ENCODE results near the gene RAMP3.
"Not testable (repeated sequence)": the region's sequence is repeated elsewhere in the genome, so short reads cannot be mapped to it uniquely, and the experiment has no call there.

Gene RAMP3, protein sequence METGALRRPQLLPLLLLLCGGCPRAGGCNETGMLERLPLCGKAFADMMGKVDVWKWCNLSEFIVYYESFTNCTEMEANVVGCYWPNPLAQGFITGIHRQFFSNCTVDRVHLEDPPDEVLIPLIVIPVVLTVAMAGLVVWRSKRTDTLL

DNA sequence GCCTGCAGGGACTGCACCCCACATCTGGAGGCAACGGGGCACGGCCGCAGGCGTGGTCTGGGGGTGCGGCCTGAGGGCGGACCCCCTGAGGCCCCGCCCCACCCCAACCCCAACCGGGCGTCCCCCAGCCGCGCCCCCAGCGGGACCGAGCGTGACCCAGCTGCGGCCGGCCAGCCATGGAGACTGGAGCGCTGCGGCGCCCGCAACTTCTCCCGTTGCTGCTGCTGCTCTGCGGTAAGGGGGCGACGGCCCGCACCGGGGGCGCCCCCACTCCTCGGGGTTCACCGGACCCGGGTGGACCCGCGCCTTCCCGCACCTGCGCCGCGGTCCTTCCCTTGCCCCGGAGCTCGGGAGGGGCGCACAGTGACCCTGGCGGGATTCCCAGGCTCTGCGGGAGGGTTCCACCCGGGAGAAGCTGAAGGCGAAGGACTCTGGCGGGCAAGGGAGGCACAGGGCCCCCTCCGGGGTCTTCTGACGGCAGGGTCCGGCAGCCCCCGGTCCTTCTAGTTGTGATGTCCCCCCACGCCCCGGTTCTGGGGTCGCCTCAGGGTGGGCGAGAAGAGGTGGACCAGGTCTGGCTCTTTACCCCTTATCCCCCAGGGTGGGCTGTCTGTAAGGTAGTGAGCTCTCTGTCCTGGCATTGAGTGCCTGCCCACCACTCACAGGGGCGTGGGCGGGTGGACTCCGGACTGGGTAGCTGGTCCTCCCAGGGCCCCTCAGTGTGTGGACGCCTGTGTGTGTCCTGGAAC, at the start of gene RAMP3:
Gene RAMP3 (plus strand): TSS at position 139 of the 749 bp plus-strand sequence. CDS start 38 bp downstream, at position 177.
- DNase-seq, result no peak

DNA sequence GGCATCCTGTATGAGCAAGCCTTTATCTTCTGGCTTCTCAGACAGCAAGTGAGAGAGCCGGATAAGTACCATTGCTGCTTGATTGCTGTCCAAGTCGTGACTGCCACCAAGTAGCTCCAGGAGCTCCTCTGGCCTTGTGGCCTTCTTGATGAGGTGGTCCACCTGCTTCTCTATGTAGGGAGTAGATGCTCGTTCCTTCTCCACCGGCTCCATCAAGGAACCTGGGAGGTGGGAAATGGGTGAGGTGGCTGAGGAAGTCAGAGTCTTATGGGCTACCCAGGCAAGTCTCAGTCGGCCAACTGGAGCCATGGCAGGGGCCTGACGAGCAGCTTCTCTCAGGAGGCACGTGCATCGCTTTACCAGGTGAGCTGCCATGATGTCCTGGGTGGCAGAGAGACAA, 48.7 kb upstream of the RAMP3 start:
- no peak for DNase-seq

DNA sequence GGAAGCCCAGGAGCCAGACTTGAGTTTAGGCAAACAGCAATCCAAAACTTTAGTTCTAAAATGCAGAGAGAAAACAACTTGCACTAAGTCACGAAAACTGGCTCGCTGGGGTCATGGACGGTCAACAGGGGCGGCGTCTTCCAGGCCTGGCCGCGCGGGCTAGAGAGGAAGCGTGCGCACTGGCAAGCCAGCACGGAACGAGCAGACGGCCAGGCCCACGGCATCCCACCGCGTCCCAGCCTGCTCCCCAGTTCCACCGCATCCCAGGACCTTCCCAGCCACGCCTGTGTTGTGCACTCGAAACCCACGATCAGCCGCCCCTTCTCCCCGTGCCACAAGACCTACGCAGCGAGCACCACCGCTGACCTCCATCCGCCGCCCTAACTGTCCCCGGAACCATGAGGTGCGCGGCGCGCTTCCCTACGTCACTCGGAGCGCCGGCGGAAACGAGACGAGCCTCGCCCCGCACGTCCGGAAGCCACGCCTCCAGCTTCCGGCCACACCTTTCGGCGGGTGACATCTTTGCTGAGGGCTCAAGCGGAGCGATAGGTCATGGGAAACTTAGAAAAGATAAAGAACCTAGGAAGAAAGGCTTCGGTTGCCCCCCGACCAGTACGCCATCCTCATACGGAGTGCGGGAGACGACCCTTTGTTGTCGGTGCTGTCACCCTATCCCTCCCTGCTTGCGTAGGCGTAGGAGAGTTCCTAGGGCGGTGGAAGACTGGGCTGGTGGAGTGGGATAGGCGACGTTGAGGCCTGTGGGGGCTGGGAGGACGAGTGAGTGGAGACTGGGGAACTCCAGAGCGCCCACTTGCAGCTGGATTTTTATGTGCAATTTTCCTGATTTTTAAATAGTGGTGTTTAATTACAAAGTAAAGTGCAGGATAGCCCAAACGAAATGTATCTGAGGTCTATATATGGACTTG, 46.0 kb upstream of the RAMP3 start, which contains the start of gene TBRG4:
Gene TBRG4 (minus strand): TSS at position 400 of the 926 bp plus-strand sequence. CDS start 2,460 bp downstream, outside the sequence.
- DNase-seq, result peak; percentile 86 to 93

DNA sequence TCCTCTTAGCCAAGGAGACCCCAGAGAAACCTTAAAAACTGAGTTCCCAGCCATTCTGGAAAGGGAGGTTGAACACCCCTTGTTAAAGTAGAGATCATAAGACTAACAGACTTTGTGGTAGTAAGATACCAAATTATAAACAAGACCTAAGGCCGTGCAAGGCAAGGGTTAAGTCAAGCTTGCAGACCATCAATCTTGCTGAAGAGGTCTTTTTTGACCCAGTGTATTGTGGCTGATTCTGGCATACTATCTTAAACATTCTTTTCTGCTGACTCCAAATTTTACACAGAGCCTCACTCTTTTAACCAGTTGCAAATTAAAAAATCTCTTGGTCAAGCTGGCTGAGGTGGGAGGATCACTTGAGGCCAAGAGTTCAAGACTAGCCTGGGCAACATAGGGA, 44.9 kb upstream of the RAMP3 start:
- no peak for DNase-seq

DNA sequence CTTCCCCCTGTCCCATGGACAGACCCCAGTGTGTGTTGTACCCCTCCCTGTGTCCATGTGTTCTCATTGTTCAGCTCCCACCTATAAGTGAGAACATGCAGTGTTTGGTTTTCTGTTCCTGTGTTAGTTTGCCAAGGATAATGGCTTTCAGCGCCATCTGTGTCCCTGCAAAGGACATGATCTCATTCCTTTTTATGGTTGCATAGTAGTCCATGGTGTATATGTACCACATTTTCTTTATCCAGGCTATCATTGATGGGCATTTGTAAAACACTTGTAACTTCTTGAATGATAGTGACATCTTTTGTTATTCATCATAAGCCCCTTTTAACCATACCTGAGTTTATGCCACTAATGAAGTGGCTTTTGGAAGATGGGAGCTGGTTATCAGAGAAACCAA, 43.3 kb upstream of the RAMP3 start:
- not testable (repeated sequence) for DNase-seq

DNA sequence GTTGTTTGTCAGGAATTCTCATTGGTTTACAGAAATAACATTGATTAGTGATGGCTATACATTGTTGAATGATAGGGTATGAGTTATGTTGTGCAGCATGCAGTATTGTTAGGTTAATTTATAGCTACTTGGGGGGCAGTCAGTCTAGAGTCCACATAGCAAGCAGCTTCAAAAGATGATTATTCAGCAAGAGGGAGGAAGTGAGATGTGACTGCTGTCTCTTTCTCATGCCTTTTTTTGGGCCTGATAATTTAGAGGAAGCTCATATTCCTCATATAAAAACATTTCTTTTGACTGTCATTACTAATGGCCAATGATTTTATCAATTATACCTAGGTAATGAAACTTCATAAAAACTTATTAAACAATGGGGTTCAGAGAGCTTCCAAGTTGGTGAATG, 42.7 kb upstream of the RAMP3 start:
- DNase-seq, result no peak

DNA sequence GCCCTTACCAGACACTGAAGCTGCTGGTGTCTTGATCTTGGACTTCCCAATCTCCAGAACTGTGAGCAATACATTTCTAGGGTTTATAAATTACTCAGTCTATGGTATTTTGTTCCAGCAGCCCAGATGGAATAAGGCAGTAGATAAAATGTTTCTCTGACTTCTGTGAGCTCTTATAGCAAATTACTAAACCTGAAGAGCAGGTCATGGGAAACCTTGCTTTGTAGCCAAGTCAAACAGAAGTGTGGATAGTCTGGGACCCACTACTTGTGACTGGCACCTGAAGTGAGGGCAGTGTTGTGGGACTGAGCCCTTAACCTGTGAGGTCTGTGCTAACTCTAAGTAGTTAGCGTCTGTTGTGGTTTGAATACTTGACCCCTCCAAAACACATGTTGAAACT, 41.5 kb upstream of the RAMP3 start:
- no peak for DNase-seq

DNA sequence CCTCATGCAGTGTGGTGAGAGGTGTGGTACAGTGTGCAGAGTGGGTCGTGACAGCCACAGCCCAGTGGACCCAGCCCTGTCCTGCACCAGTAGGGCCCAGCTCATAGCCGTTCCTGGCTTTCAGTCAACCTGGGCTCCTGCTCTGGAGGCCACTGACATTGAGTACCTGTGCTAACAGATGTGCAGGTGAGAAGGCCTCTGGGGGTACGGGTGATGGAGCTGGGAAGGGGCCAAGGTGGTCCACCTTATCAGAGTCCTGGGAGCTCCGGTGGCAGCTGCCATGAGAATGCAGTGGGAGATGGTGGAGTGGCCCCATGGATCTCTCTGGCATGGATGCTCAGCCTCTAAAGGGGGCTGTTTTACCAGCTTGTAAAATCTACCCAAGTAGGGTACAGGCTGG, 40.0 kb upstream of the RAMP3 start:
- no peak for DNase-seq

DNA sequence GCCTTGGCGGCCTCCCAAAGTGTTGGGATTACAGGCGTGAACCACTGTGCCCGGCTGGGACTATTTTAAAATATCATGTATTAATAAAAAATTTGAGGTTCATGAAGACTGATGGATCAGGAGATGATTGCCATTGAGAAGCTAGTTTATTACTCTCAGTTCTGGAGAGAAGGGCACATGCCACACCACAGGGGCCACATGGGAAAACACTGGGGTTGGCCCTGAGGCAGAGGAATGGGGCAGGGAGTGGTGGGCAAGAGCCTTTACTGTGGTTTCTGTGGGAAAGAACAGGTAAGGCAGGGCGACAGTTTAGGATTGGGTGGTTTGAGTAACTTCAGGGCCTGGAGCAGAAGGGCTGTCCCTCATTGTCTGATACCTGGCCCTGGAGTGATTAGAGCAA, 39.3 kb upstream of the RAMP3 start:
- no peak for DNase-seq

DNA sequence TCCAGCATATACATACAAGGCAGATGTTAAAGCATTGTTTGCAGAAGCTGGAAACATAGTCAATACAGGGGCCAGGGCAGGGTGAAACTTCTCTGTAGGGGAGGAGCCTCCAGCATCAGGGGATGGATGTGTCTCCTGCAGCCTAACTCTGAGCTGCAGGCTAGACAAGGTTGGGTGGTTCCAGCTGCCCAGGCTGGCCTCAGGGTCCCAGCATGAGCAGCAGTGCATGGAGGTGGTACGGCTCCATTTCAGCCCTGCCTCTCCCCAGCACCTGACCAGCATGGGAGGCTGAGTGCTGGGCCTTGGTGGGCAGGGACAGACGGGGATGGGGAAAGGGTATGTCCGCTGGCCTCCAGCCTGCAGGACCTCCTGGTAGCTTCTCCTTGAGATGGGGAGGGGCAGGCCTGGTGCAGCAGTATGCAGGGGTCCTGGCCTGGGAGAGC, 38.7 kb upstream of the RAMP3 start:
- no peak for DNase-seq

DNA sequence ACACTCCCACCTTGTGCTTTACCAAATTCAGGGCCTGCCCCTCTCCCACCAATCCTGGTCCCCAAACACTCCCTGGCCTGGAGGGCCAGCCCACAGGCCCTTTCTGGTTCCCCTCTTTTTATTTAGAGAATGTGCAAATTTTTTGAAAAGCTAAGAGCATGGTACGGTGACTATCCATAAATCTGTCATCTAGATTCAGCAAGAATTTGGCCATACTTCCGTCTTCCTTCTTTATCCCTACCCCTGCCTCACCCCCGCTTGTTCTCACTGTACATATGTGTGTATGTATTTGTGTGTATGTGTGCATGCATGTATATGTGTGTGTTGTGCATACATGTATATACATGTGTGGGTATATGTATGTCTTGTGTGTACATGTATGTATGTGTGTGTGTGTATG, 38.0 kb upstream of the RAMP3 start:
- no peak for DNase-seq

DNA sequence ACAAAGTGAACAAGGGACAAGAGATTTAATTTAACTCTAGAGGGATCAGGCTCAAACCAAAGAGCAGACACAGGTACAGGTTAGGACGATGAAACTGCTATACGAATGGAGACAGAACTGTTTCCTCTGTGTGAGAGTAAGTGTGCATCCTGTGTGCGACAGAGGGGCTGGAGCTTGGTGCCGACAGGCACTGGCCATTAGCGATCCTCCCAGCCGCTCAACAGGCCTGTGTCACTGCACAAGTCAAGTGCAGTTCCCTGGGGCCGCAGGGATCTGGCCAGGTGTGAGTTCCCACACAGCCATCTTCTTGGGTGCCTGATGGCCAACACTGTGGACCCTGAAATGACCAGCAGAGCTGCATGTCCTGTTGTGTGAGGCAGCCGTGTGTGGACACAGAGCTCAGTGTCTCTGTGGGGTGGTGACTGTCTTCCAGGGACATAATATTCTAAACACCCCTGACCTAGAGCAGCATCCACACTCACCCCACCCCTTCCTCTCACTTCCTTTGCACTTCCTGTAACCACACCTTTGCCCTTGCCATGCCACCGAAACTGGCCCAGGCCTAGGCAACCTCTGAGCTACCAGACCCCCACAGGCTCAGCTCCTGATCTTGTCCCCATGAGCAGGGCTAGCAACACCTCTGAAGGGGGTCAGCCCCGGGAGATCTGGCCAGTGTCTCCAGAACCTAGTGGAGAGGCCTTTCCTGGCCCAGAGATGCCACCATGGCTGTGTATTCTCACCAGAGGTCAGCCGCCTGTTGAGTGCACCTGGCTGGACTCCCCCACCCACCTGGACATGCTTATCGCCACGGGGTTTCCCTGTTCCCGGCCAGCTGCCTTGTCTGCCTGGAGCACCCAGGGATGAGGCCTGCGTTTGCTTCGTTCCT, 34.4 kb upstream of the RAMP3 start:
- DNase-seq, result no peak

DNA sequence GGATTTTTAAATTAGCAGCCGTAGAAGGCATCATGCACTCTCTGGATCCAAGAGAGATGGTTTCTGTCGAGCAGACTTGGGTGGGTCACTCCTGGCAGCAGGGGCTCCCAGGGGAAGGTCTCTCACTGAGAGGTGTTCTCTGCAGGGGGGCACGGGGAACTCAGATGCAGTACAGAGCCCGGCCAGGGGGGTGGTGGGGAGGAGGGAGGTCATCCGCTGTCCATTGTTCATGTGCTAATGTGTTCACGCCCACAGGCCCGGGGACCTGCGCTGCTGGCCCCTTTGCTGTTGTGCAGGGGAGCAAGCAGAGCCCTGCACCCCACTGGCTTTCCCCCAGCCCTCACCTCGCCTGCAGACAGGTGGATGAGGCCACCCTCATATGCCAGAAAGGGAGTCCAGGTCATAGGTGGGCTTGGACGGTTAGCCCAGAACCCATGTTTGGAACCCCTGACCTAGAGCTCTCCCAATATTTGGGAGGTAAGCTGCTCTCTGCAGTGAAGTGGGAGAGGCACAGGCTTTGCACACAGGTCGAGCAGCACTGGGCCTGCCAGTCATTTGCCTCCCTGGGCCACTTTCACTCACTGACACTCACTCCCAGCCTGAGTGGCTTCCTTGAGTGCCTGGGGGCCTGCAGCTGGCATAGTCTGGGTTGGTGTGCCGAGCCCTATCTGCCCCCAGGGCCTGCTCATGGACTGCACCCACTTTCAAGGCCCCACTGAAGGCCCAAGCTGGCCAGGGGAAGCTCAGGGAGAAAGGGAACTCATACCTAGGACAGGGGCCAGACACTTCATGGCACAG, 33.5 kb upstream of the RAMP3 start:
- no peak for DNase-seq

DNA sequence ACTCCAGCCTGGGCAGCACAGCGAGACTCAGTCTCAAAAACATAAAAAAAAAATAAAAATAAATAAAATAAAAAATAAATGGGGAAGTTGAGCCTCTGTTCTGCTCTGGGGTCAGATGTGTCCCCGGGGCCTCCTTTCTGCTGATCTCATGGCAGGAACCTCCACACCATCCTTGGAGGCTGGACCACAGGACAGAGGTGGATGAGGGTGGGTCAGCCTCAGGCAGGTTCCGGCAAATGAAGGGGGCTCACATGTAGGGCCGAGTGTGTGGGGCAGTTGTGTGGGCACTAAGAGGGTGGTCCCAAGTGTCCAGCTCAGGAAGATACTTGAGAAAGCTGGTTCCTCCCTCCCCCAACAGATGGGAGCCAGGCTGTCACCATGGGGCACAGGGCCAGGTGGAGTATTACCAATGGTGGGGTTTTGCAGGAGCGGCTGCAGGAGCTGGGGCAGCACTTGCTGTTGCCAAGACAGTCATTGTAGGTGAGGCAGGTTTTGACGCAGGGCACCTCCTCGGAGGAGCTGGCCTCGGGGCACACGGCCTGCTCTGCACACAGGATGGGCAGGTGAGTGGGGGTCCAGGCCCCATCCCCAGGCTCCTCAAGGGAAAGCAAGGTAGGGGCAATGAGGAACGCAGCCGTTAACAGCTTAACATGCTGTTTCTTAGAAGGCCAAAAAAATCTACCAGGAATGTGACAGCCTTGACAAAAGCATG, 32.2 kb upstream of the RAMP3 start:
- no peak for DNase-seq

DNA sequence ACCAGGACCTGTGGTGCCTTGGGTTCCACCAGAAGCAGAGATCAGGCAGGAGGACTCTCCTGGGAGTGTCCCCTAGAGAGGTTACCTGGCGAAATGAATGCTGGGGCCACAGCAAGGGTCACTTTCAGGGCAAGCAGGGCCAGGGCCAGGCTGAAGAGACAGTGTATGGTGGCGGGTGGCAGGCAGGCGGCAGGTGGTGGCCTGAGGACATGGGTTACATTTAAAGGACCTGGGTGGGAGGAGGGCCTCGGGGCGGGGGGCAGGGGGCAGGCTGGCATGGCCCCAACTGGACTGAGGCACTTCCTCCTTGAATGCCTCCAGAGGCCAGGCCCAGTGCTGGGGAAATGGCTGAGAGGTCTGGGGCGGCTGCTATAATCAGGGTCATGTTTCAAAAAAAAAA, 31.4 kb upstream of the RAMP3 start:
- DNase-seq, result no peak

DNA sequence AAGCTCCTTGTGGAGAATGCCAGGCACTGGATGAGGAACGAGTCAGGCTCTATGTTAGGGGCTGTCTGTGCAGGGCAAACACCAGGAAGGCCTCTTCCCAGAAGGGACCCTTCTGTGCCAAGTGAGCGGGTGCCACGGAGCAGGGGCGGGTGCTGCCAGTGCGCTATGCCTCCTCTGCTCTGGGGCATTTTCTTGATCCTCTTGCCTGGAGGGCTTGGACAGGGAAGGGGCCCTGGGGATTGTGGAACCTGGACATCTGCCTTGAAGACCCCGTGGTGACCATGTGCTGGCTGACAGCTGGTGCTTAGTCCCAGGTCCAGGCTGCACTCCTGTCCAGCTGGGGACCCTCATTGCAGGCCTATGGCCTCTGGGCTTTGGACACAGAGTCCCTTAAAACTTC, 30.7 kb upstream of the RAMP3 start:
- no peak for DNase-seq

DNA sequence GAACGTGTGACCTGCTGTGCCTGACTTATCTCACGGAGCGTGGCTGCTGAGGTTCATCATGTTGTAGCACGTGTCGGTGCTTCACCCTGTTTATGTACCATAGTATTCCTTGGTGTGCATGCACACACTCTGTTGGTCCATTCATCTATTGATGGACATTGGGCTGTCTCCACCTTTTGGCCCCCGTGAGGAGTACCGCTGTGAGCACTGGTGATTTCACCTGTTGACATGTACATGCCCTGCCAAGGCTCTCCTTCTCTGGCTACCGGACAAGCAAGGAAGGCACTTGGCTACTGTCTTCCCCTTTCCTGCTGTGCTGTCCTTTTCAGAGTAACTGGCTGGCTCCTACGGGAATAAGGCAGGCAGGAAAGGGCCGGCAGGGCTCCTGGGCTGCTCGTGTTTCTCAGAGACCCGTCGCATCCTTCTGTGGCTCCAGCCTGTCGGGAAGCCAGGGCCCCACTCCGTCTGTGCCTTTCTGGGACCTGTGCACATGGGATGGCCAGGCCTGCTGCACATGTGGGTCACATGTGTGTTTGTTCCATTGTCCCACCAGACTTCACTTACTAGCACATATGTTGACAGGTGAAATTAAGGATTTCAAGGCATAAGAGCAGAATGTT, 28.3 kb upstream of the RAMP3 start:
- no peak for DNase-seq

DNA sequence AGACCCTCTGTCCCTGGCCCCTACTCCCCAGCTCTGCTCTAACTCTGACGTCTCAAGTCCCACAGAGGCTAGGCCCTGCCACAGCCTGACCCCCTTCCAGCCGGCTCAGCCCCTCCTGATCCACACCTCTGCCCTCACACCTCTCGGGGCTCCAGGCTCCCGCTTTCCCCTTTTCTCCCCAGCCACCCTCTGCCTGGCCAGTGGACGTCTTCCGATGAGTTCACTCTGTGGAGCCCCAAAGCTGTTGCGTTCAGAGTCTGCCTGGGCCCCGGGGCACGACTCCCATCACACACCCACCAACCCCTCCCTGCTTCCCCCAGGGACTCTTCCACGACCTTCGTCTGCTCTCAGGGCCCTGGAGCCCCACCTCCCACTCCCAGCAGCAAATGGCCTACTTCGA, 27.7 kb upstream of the RAMP3 start:
- DNase-seq, result no peak

DNA sequence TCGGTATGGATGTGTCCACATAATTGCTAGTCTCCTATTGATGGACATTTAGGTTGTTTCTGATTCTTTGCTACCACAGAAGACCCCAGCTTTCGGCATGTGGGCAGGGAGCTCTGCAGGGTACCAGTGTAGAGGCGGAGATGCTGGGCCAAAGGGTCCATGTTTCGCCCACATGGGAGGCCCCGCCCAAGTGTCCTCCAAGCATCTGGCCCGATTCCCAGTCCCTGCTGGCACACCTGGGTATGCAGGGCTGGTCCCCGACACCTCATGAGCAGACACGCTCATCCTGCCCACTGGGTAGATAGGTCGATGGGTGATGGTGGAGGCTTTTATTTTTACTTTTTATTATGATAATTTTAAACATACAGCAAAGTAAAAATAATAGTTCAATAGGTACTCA, 26.7 kb upstream of the RAMP3 start:
- DNase-seq, result no peak

DNA sequence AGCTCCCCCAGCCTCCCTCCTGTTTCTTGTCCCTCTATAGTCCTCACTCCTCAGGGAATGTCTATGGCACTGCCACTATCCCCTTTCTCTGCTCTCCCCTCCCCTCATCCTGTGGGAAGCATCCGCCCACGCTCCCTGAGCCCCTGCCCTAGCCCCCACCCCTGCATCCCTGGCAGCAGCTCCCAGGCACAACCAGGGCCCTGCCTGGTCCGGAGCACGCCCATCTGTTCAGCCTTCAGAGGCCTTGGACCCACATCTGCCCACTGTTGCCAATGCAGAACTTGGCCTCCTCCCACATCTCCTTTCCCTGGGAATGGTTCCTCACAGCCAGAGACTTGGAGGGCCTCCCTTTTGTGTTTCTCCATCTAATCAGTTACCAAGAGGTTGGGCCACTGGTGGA, 25.7 kb upstream of the RAMP3 start:
- no peak for DNase-seq
